Measurements from ENCODE around the gene PEX7.

PEX7 gene

GRCh38 chr6:136920671-136921380 is 98.4 kb downstream of the PEX7 start:
- no peaks in the 10 kb centered on the region for H3K36me3 ChIP-seq (ENCODE audit: control insufficient read depth, insufficient read depth, low read length)
- peaks cover 2% of the 10 kb centered on the region for H3K27me3 ChIP-seq (replicated peaks; ENCODE audit: control insufficient read depth, insufficient read depth, low read length)
- H3K4me3 ChIP-seq (replicated peaks; ENCODE audit: low read depth, low read length): peak overlapping the region; percentile 52
- TF ChIP-seq CTCF (IDR thresholded peaks at IDR 0.05; ENCODE audit: insufficient read depth, low read length, poor library complexity, severe bottlenecking): no peak
- peak; percentile 11 for DNase-seq (ENCODE audit: extremely low read depth, insufficient read length)

- no peaks in the 10 kb centered on the region for H3K36me3 ChIP-seq (ENCODE audit: control insufficient read depth, insufficient read depth, low read length)
- peak; percentile 13 for DNase-seq (ENCODE audit: extremely low read depth, insufficient read length)
- peaks cover 2% of the 10 kb centered on the region for H3K27me3 ChIP-seq (replicated peaks; ENCODE audit: control insufficient read depth, insufficient read depth, low read length)
- TF ChIP-seq CTCF (IDR thresholded peaks at IDR 0.05; ENCODE audit: insufficient read depth, low read length, poor library complexity, severe bottlenecking): no peak
- peak overlapping the region; percentile 52 for H3K4me3 ChIP-seq (replicated peaks; ENCODE audit: low read depth, low read length)
Measured at GRCh38 chr6:136921381-136921935, 99.1 kb downstream of the PEX7 start.

- no peak for TF ChIP-seq CTCF (IDR thresholded peaks at IDR 0.05; ENCODE audit: insufficient read depth, low read length, poor library complexity, severe bottlenecking)
- Histone ChIP-seq H3K27me3 (replicated peaks; ENCODE audit: control insufficient read depth, insufficient read depth, low read length) (peaks cover 2% of the 10 kb centered on the region), H3K36me3 (ENCODE audit: control insufficient read depth, insufficient read depth, low read length) (no peaks in the 10 kb centered on the region), H3K4me3 (replicated peaks; ENCODE audit: low read depth, low read length) (peak within 1 kb of the TSS; percentile 52)
- DNase-seq (ENCODE audit: extremely low read depth, insufficient read length): peak; percentile 39
Measured at GRCh38 chr6:136921936-136922684, 99.7 kb downstream of the PEX7 start, which contains the start of gene SLC35D3. Gene SLC35D3, plus strand, starts transcription at chr6:136922301. Its CDS starts 128 bp downstream, at chr6:136922429.

GRCh38 chr6:136922685-136923006 is 100.3 kb downstream of the PEX7 start:
- no peaks in the 10 kb centered on the region for H3K36me3 ChIP-seq (ENCODE audit: control insufficient read depth, insufficient read depth, low read length)
- peak overlapping the region; percentile 37 for H3K4me3 ChIP-seq (replicated peaks; ENCODE audit: low read depth, low read length)
- no peak for DNase-seq (ENCODE audit: extremely low read depth, insufficient read length)
- no peak for TF ChIP-seq CTCF (IDR thresholded peaks at IDR 0.05; ENCODE audit: insufficient read depth, low read length, poor library complexity, severe bottlenecking)
- H3K27me3 ChIP-seq (replicated peaks; ENCODE audit: control insufficient read depth, insufficient read depth, low read length): peaks cover 2% of the 10 kb centered on the region

- no peak for TF ChIP-seq CTCF (IDR thresholded peaks at IDR 0.05; ENCODE audit: insufficient read depth, low read length, poor library complexity, severe bottlenecking)
- H3K27me3 ChIP-seq (replicated peaks; ENCODE audit: control insufficient read depth, insufficient read depth, low read length): peaks cover 2% of the 10 kb centered on the region
- H3K36me3 ChIP-seq (ENCODE audit: control insufficient read depth, insufficient read depth, low read length): no peaks in the 10 kb centered on the region
- DNase-seq (ENCODE audit: extremely low read depth, insufficient read length): no peak
- no peak overlapping the region for H3K4me3 ChIP-seq (replicated peaks; ENCODE audit: low read depth, low read length)
Measured at GRCh38 chr6:136923116-136923953, 100.9 kb downstream of the PEX7 start.

All from GM06990 (cell line).